ENCODE data around the gene MSH5. TPM values are rescaled to one million over a fixed set of nuclear protein-coding genes. Genes with fewer than 3 reads are reported as not detected.

The MSH5 gene
- total RNA-seq, 1 experiment from 2014 or later, result 90.4 TPM

GRCh38 chr6:31806470-31807272 is 66.9 kb downstream of the MSH5 start, which contains the start of gene LSM2:
TSS of gene LSM2 (minus strand) at chr6:31806966. CDS start at chr6:31806757, 209 bp downstream.
- POLR2A ChIA-PET, result interaction anchor here (0.6 to 4.8 kb wide), 14 partner anchors 11 to 142 kb away, joined by 3 to 49 read pairs (median 4); partner anchors contain the start of genes GPANK1, HSPA1B, NEU1 and VARS1
- H3K79me2 ChIP-seq (ENCODE audit: insufficient read depth, low read length), result peaks cover 37% of the 10 kb centered on the region
- peak; percentile 92 for TF ChIP-seq POLR2A (IDR thresholded peaks at IDR 0.05; ENCODE audit: borderline replicate concordance, extremely low read depth, insufficient read depth, insufficient read length)
- peak; percentile 54 for TF ChIP-seq YY1 (IDR thresholded peaks at IDR 0.05; ENCODE audit: extremely low read depth, insufficient replicate concordance, low read depth, low read length)
- no peak; the same call in none of the 2 replicates for TF ChIP-seq CBX3 (IDR thresholded peaks at IDR 0.05; ENCODE audit: low read depth)
- TF ChIP-seq RAD21 (IDR thresholded peaks at IDR 0.05; ENCODE audit: low read depth), result peak; percentile 28
- TF ChIP-seq ATF3 (IDR thresholded peaks at IDR 0.05), result no peak
- TF ChIP-seq POLR2AphosphoS5 (IDR thresholded peaks at IDR 0.05; ENCODE audit: low read depth, low read length), result peak; percentile 94
- TF ChIP-seq SP1 (IDR thresholded peaks at IDR 0.05; ENCODE audit: low read depth), result peak; percentile 23; the same call in 1 of the 2 replicates
- no peak for TF ChIP-seq CEBPB (IDR thresholded peaks at IDR 0.05; ENCODE audit: low read depth)
- TF ChIP-seq REST (IDR thresholded peaks at IDR 0.05; ENCODE audit: low read depth), result no peak
- TF ChIP-seq EZH2 (IDR thresholded peaks at IDR 0.05), result no peak
- no peak for TF ChIP-seq EZH2phosphoT487 (IDR thresholded peaks at IDR 0.05; ENCODE audit: borderline replicate concordance)
- TF ChIP-seq FOSL1 (IDR thresholded peaks at IDR 0.05; ENCODE audit: low read depth), result no peak
- no peak; the same call in none of the 2 replicates for TF ChIP-seq SIN3A (IDR thresholded peaks at IDR 0.05; ENCODE audit: low read depth)
- TF ChIP-seq ELF1 (IDR thresholded peaks at IDR 0.05; ENCODE audit: borderline replicate concordance, low read depth), result no peak; the same call in 1 of the 2 replicates
- TF ChIP-seq EGR1 (IDR thresholded peaks at IDR 0.05; ENCODE audit: low read depth), result no peak
- peak; percentile 68 for TF ChIP-seq ZFX (IDR thresholded peaks at IDR 0.05)
- no peak for TF ChIP-seq ZBTB33 (IDR thresholded peaks at IDR 0.05; ENCODE audit: extremely low read depth, insufficient replicate concordance, low read length)
- TF ChIP-seq MAX (IDR thresholded peaks at IDR 0.05), result peak; percentile 78

More at GRCh38 chr6:31806470-31807272, 66.9 kb downstream of the MSH5 start, which contains the start of gene LSM2:
- Histone ChIP-seq H3K27me3 (ENCODE audit: insufficient read depth, low read length) (no peaks in the 10 kb centered on the region), H3K9me2 (ENCODE audit: insufficient read depth) (no peaks in the 10 kb centered on the region), H4K20me1 (ENCODE audit: insufficient read depth) (no peaks in the 10 kb centered on the region), H3K36me3 (ENCODE audit: control insufficient read depth in 1 of 2, insufficient read depth in 2 of 2, low read length in 2 of 2) (peaks cover 0 to 7% of the 10 kb centered on the region in 2 experiments; a peak in 2 of 4 replicates), H3K9me3 (ENCODE audit: control insufficient read depth in 1 of 2, insufficient read depth in 1 of 2, low read depth in 1 of 2, low read length in 2 of 2) (no peaks in the 10 kb centered on the region), H2AFZ (ENCODE audit: low read depth, low read length, poor library complexity, severe bottlenecking) (peak within 1 kb of the TSS; percentile 33), H3K4me2 (ENCODE audit: low read length) (peak within 1 kb of the TSS; percentile 98), H3K27ac (ENCODE audit: low read depth, low read length) (peak within 1 kb of the TSS; percentile 85), H3K9ac (ENCODE audit: low read length) (peak within 1 kb of the TSS; percentile 95), H3K4me3 (replicated peaks in 1 of 2; ENCODE audit: low read depth in 1 of 2, low read length in 2 of 2) (peak within 1 kb of the TSS; percentile 93 to 94), H3K4me1 (ENCODE audit: control insufficient read depth in 1 of 2, insufficient read depth in 2 of 2, low read length in 2 of 2) (peaks cover 13 to 16% of the 10 kb centered on the region in 2 experiments)
- CTCF ChIA-PET, result interaction anchor here (0.7 to 2.4 kb wide), 9 partner anchors 11 to 145 kb away, joined by 3 to 16 read pairs (median 3); partner anchors contain the start of genes HSPA1B, NEU1 and VARS1
- intact Hi-C loops (cut with micrococcal nuclease), result loop anchor here (1.0 kb wide), 1 partner anchor 21 kb away; the partner anchor contains the start of gene HSPA1B
- DNase-seq (ENCODE audit: low read depth, low spot score) (peak; percentile 88), ATAC-seq (peak; percentile 97)
- RAD21 ChIA-PET (ENCODE audit: low non-redundant PET in 1 of 2, low total read pairs in 2 of 2, uncharacterized antibody in 2 of 2, unreplicated experiment in 2 of 2), result interaction anchor here (0.7 to 1.0 kb wide), 2 partner anchors 21 to 25 kb away, joined by 3 to 4 read pairs; partner anchors contain the start of gene HSPA1B (in 1 of the 2)
- no TSS peak for BruUV-seq (replicated peaks)

All from HCT116 (cell line).